GM23338 (cell line): ENCODE measurements around the gene CMTR1. TPM values are rescaled to one million over a fixed set of nuclear protein-coding genes. Genes with fewer than 3 reads are reported as not detected.

Experiments
- ATAC-seq: fragments of 200-7000 bp; cut with Tn5 transposase; 3 replicates; pipeline ENCODE4 v1.9.1; 2020
- DNase-seq: peaks from one replicate; pipeline ENCODE4 v3.0.0-alpha.2; 2015; ENCODE audit warnings: low spot score
- H2AFZ ChIP-seq: fragments of 200-600 bp; sonication (generic); 2 replicates; pipeline ENCODE4 v1.8.0; 2016; ENCODE audit warnings: antibody characterized with exemption, mild to moderate bottlenecking, moderate library complexity
- H3F3A ChIP-seq: fragments of 200-600 bp; sonication (generic); replicated peaks from 2 replicates; pipeline ENCODE4 v1.8.0; 2017; ENCODE audit warnings: antibody characterized with exemption, mixed run types, low read depth
- H3K27ac ChIP-seq: fragments of 200-600 bp; sonication (generic); 2 replicates; pipeline ENCODE4 v1.6.1; 2016; ENCODE audit warnings: low read depth
- H3K27me3 ChIP-seq: fragments of 200-600 bp; sonication (generic); 2 replicates; pipeline ENCODE4 v1.8.0; 2016; ENCODE audit warnings: mild to moderate bottlenecking, mixed run types, moderate library complexity; ENCODE audit not compliant: insufficient read depth
- H3K36me3 ChIP-seq: fragments of 200-600 bp; sonication (generic); 2 replicates; pipeline ENCODE4 v1.8.0; 2016; ENCODE audit warnings: mild to moderate bottlenecking; ENCODE audit not compliant: insufficient read depth
- H3K4me1 ChIP-seq: fragments of 200-600 bp; sonication (generic); 2 replicates; pipeline ENCODE4 v1.8.0; 2016; ENCODE audit warnings: mild to moderate bottlenecking, moderate library complexity; ENCODE audit not compliant: insufficient read depth
- H3K4me2 ChIP-seq: fragments of 200-600 bp; sonication (generic); 2 replicates; pipeline ENCODE4 v1.7.1; 2017; ENCODE audit warnings: mixed run types
- H3K4me3 ChIP-seq: fragments of 200-600 bp; sonication (generic); 2 replicates; pipeline ENCODE4 v1.6.1; 2016; ENCODE audit warnings: mixed run types
- H3K79me2 ChIP-seq: fragments of 200-600 bp; sonication (generic); replicated peaks from 2 replicates; pipeline ENCODE4 v1.8.0; 2017; ENCODE audit warnings: mild to moderate bottlenecking; ENCODE audit not compliant: insufficient read depth
- H3K9me2 ChIP-seq: fragments of 200-600 bp; sonication (generic); 2 replicates; pipeline ENCODE4 v1.8.0; 2017; ENCODE audit not compliant: insufficient read depth
- H4K20me1 ChIP-seq: fragments of 200-600 bp; sonication (generic); replicated peaks from 2 replicates; pipeline ENCODE4 v1.8.0; 2017; ENCODE audit warnings: mild to moderate bottlenecking; ENCODE audit not compliant: insufficient read depth
- H3K27ac Mint-ChIP-seq: 2 replicates; pipeline ENCODE4 v1.8.0; 2020; ENCODE audit warnings: inconsistent platforms, mild to moderate bottlenecking, moderate library complexity, mixed read lengths
- H3K27me3 Mint-ChIP-seq: 3 replicates; pipeline ENCODE4 v1.8.0; 2022; ENCODE audit warnings: low read depth, mild to moderate bottlenecking, moderate library complexity, mixed read lengths, inconsistent platforms; ENCODE audit not compliant: insufficient read depth, poor library complexity
- H3K36me3 Mint-ChIP-seq: 3 replicates; pipeline ENCODE4 v1.8.0; 2021; ENCODE audit warnings: low read depth, mild to moderate bottlenecking, inconsistent platforms, moderate library complexity, mixed read lengths
- H3K4me1 Mint-ChIP-seq: 3 replicates; pipeline ENCODE4 v1.8.0; 2020; ENCODE audit warnings: mild to moderate bottlenecking, inconsistent platforms, mixed read lengths
- H3K4me3 Mint-ChIP-seq: 3 replicates; pipeline ENCODE4 v1.8.0; 2021; ENCODE audit warnings: moderate library complexity, mild to moderate bottlenecking, inconsistent platforms, mixed read lengths
- H3K9me3 Mint-ChIP-seq: 3 replicates; pipeline ENCODE4 v1.8.0; 2020; ENCODE audit warnings: moderate library complexity, mild to moderate bottlenecking, inconsistent platforms, mixed read lengths
- CREB1 ChIP-seq: fragments of 250-450 bp; sonication (Bioruptor Pico); IDR thresholded peaks from 2 replicates; pipeline ENCODE4 v1.5.0; 2020; ENCODE audit warnings: low read depth, mild to moderate bottlenecking, moderate library complexity
- CTCF ChIP-seq, 2 experiments: fragments of 200-600 bp in 1 of 2; sonication (generic) in 1 of 2; conservative IDR thresholded peaks; 2 replicates each; pipeline versions ENCODE4 v1.5.1 to v1.6.1; 2016 to 2017; ENCODE audit warnings: antibody characterized with exemption in 2 of 2, low read depth in 2 of 2, mild to moderate bottlenecking in 2 of 2, moderate library complexity in 1 of 2
- EZH2 ChIP-seq: fragments of 200-600 bp; sonication (generic); IDR thresholded peaks from one replicate; pipeline ENCODE4 v1.8.0; 2017; ENCODE audit warnings: antibody characterized with exemption, mild to moderate bottlenecking, low read depth; ENCODE audit not compliant: unreplicated experiment
- JUNB ChIP-seq: IDR thresholded peaks from one replicate; pipeline ENCODE4 v1.6.1; 2016; ENCODE audit warnings: antibody characterized with exemption; ENCODE audit not compliant: unreplicated experiment
- NANOG ChIP-seq: IDR thresholded peaks from 2 replicates; pipeline ENCODE4 v1.6.1; 2016; ENCODE audit warnings: antibody characterized with exemption, borderline replicate concordance
- POLR2AphosphoS5 ChIP-seq: IDR thresholded peaks from 2 replicates; pipeline ENCODE4 v1.6.1; 2016; ENCODE audit warnings: antibody characterized with exemption, low read depth
- REST ChIP-seq: IDR thresholded peaks from one replicate; pipeline ENCODE4 v1.6.1; 2018; ENCODE audit warnings: antibody characterized with exemption; ENCODE audit not compliant: unreplicated experiment
- ZNF114 ChIP-seq: fragments of 250-450 bp; sonication (Bioruptor Pico); IDR thresholded peaks from 2 replicates; pipeline ENCODE4 v1.5.0; 2020; ENCODE audit warnings: mild to moderate bottlenecking, moderate library complexity
- polyA plus RNA-seq: library from polyadenylated mRNA; unstranded; fragments of >200 nt; fragmentation: Nextera tagmentation; extraction: Ambion mirVana; gene quantifications from 2 replicates; pipeline ENCODE4 v1.2.1, GENCODE V29; 2016
- total RNA-seq: library from RNA; depleted of rRNA; stranded (reverse); fragments of >200 nt; shearing (Covaris generic); gene quantifications from 2 replicates; pipeline ENCODE4 v1.2.3, GENCODE V29; 2014

CMTR1 gene
- total and polyA plus RNA-seq, 2 experiments from 2014 or later = 7.3 to 36.4 TPM

- no peaks in the 10 kb centered on the region for H3K9me3 Mint-ChIP-seq
- peaks cover 26% of the 10 kb centered on the region for H3K27me3 ChIP-seq
These were observed 97.3 kb downstream of the CMTR1 start for GRCh38 chr6:37530297-37530696.

More at GRCh38 chr6:37530297-37530696, 97.3 kb downstream of the CMTR1 start:
- Histone ChIP-seq H4K20me1 (no peaks in the 10 kb centered on the region; the same call in 1 of the 2 replicates), H3K4me2 (no peak overlapping the region), H2AFZ (no peak overlapping the region), H3K79me2 (no peaks in the 10 kb centered on the region), H3K27ac (no peak overlapping the region), H3K36me3 (no peaks in the 10 kb centered on the region), H3K4me3 (no peak overlapping the region), H3K4me1 (peaks cover 10% of the 10 kb centered on the region), H3K9me2 (no peaks in the 10 kb centered on the region), H3F3A (no peaks in the 10 kb centered on the region)
- H3K4me1 Mint-ChIP-seq = peaks cover 17% of the 10 kb centered on the region; the same call in 2 of the 3 replicates
- H3K36me3 Mint-ChIP-seq = no peaks in the 10 kb centered on the region
- no peak for TF ChIP-seq REST
- TF ChIP-seq ZNF114 (CRISPR knock-in tag) = no peak
- no peak for TF ChIP-seq CREB1 (CRISPR knock-in tag)
- TF ChIP-seq JUNB = no peak
- no peak for TF ChIP-seq POLR2AphosphoS5
- no peak for TF ChIP-seq EZH2
- no peak for TF ChIP-seq CTCF (conservative IDR thresholded peaks at IDR 0.05; ENCODE audit: low read depth in 2 of 2)
- TF ChIP-seq NANOG = no peak
- DNase-seq (no peak), ATAC-seq (no peak)
- no peak overlapping the region for H3K27ac Mint-ChIP-seq
- peaks cover 29% of the 10 kb centered on the region for H3K27me3 Mint-ChIP-seq
- H3K4me3 Mint-ChIP-seq = no peak overlapping the region
